Epithelial cell of proximal tubule (primary cell): ENCODE measurements around the gene ZNF784. TPM values are rescaled to one million over a fixed set of nuclear protein-coding genes. Genes with fewer than 3 reads are reported as not detected.

Experiments used
- DNase-seq: peaks from one replicate; pipeline ENCODE4 v3.0.0-alpha.2; 2011; ENCODE audit warnings: low read depth
- H3K4me3 ChIP-seq: 2 replicates; pipeline ENCODE4 v1.5.1; 2011; ENCODE audit warnings: low read depth, mild to moderate bottlenecking, low read length
- total RNA-seq: library from RNA; depleted of rRNA; stranded (reverse); fragments of >200 nt; gene quantifications from 2 replicates; pipeline ENCODE4 v1.2.3, GENCODE V29; 2015
- TF ChIP-seq, protein P1 (sequence below): conservative IDR thresholded peaks from 2 replicates; pipeline ENCODE4 v1.5.1; 2012; ENCODE audit warnings: low read depth, mild to moderate bottlenecking, low read length

Gene ZNF784
- total RNA-seq, 1 donor from 2014 or later, result 0.58 TPM

GRCh38 chr19:55638864-55639359, 14.5 kb upstream of the ZNF784 start:
- TF ChIP-seq, protein P1, sequence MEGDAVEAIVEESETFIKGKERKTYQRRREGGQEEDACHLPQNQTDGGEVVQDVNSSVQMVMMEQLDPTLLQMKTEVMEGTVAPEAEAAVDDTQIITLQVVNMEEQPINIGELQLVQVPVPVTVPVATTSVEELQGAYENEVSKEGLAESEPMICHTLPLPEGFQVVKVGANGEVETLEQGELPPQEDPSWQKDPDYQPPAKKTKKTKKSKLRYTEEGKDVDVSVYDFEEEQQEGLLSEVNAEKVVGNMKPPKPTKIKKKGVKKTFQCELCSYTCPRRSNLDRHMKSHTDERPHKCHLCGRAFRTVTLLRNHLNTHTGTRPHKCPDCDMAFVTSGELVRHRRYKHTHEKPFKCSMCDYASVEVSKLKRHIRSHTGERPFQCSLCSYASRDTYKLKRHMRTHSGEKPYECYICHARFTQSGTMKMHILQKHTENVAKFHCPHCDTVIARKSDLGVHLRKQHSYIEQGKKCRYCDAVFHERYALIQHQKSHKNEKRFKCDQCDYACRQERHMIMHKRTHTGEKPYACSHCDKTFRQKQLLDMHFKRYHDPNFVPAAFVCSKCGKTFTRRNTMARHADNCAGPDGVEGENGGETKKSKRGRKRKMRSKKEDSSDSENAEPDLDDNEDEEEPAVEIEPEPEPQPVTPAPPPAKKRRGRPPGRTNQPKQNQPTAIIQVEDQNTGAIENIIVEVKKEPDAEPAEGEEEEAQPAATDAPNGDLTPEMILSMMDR, result peak; percentile 68
- no peak for DNase-seq
- no peak overlapping the region for H3K4me3 ChIP-seq

DNA sequence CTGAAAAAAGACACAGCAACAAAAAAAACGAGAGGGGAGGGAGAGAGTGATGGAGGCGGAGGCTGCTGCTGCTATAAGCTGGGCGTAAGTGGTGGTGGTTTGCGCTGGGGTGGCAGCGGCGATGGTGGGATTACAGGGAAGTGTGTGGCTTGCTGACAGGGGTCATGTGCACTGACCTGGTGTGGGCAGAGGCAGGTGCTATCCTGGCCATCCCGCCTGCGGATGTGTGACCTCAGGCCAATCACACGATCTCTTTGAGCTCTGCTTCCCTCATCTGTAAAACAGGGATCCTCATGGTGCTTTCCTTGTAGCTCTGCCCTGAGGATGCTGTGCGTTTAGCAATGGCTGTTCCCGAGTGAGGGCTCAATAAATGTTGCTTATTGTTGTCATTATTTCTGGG, 13.2 kb upstream of the ZNF784 start:
- H3K4me3 ChIP-seq, result no peak overlapping the region
- TF ChIP-seq, protein P1, result no peak
- DNase-seq, result no peak

- no peak overlapping the region for H3K4me3 ChIP-seq
- TF ChIP-seq, protein P1, result no peak
- no peak for DNase-seq
Observed at GRCh38 chr19:55636723-55637122, 12.4 kb upstream of the ZNF784 start.

DNA sequence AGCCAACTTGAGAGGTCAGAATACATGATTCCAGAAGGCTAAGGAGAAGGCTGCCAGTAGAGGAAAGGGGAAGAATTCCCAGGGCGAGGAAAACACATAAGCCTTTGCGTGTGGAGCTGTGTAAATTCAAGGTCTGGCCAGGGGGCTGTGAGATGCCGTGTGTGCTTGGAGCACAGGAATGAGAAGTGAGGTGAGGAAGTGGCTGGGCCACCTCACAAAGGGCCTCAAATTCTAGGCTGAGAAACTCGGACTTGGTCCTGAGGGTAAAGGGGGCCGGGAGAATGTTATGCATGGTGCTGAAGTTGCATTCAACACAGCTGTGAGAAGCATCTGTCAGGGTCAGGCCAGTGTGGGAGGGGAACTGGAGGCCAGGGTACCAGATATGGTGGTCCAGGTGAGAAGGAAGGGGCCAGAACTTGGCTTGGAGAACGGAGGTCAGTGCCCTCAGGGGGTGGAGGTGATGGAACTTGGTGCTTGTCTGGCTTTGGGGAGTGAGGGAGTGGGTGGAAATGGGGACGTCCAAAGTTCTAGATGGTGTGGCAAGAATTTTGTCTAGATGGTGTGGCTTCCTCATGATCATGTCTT, 11.6 kb upstream of the ZNF784 start:
- peak overlapping the region; percentile 88 for H3K4me3 ChIP-seq
- DNase-seq, result no peak
- TF ChIP-seq, protein P1, result no peak

DNA sequence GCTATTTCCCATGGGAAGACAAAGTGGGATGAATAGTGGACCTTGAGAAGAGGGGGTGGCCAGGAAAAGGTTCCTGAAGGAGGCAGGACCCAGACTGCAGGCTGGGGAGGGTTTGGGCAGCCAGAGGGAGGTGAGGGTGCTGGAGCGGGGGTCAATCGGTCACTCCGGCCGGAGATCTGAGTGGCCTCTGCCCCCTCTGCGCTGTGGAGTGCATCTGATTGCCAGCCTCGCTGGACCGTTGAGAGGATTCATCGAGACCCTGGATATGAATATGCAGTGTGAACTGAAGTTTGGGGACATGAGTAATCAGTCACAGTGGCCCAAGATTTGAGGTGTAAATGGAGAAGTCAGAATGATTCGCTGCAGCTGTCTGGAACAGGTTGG, 11.0 kb upstream of the ZNF784 start:
- DNase-seq, result no peak

GRCh38 chr19:55633861-55634260, 9.5 kb upstream of the ZNF784 start:
- TF ChIP-seq, protein P1, result no peak
- H3K4me3 ChIP-seq, result no peak overlapping the region
- no peak for DNase-seq

More for the DNA sequence above, 11.0 kb upstream of the ZNF784 start:
- peak overlapping the region; percentile 88 for H3K4me3 ChIP-seq
- TF ChIP-seq, protein P1, result no peak

GRCh38 chr19:55632463-55632834, 8.1 kb upstream of the ZNF784 start:
- peak; percentile 79 for DNase-seq
- no peak overlapping the region for H3K4me3 ChIP-seq
- TF ChIP-seq, protein P1, result peak; percentile 88
